Transverse colon (tissue), 4 donors: Measurements from ENCODE around the gene RBMX.

ENCODE experiments used
- CTCF ChIP-seq, 5 experiments: fragments of 200-600 bp in 3 of 5; fragments of 450-650 bp in 2 of 5; sonication (generic) in 3 of 5; IDR thresholded peaks; 1 replicate in 2 of 5; 2 replicates in 3 of 5; pipeline ENCODE4 v1.5.1; 2016 to 2017; ENCODE audit warnings: antibody characterized with exemption in 5 of 5, inconsistent platforms in 3 of 5, mild to moderate bottlenecking in 2 of 5, moderate library complexity in 1 of 5
- POLR2AphosphoS5 ChIP-seq, 3 donors: sonication (generic); formaldehyde crosslinking; IDR thresholded peaks; one replicate each; pipeline ENCODE4 v1.6.1; 2016; ENCODE audit warnings: antibody characterized with exemption in 3 of 3

GRCh38 chrX:136909119-136909705 is 28.7 kb upstream of the RBMX start:
- TF ChIP-seq POLR2AphosphoS5 (IDR thresholded peaks at IDR 0.05) (peak in 1 of 3 donors; percentile 18), CTCF (IDR thresholded peaks at IDR 0.05) (no peak)
